ENCODE data around the gene EVA1C.

DNA sequence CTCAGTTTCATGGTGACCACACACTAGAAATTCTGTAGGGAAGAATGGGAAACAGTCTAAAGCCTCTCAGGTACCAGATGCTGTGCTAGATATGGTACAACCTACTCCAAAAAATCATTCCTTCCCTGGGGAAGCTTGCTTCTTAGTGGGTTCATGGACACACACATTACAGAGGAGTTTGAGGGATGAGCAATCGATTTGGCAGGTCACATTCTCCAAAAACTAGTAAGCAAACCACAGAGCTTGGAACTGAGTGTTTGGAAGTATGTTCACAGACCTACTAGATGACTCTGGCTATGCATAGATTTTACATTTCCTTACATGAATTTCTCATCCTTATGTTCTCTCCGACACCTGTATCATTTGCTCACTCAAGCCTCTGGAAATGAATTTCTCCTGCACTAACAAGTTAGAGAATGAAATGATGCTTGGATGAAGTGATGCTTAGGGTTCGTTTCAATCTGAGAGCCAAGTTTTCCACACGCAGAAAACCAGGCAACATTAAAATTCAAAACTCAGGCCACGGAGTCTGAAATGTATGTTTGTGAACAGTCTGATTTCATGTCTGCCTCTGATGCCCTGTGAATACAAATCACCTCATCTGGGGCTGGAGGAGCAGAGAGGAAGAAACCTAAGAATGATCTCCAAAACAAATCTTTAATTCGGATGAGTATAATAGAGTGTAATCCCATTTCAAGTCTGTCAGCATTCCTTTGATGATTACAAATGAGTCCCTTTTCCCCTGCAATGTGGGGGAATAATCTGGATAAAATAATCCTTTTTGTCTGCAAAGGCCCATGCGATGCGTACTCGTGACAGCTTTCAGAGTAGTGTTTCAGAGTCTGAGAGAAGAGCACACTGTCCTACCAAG, 11.0 kb downstream of the EVA1C start:
- TF ChIP-seq CTCF (conservative IDR thresholded peaks at IDR 0.05; ENCODE audit: low read depth, low read length) (no peak), EZH2 (IDR thresholded peaks at IDR 0.05; ENCODE audit: low read length, unreplicated experiment) (no peak), EZH2phosphoT487 (IDR thresholded peaks at IDR 0.05; ENCODE audit: borderline replicate concordance, low read length) (no peak)
